ENCODE measurements around the gene IMMP2L. TPM values are rescaled to one million over a fixed set of nuclear protein-coding genes. Genes with fewer than 3 reads are reported as not detected.

The IMMP2L gene
- polyA plus RNA-seq, 4 donors, result 38.6 to 48.8 (median 40.6) TPM

GRCh38 chr7:111059833-111060232 lies 502.5 kb downstream of the IMMP2L start:
- DNase-seq (ENCODE audit: low read depth in 4 of 4, low spot score in 2 of 4), result no peak

- DNase-seq (ENCODE audit: low read depth in 4 of 4, low spot score in 2 of 4), result no peak
Measured at GRCh38 chr7:111057066-111057465, 505.2 kb downstream of the IMMP2L start.

GRCh38 chr7:111056371-111056770 lies 505.9 kb downstream of the IMMP2L start:
- DNase-seq (ENCODE audit: low read depth in 4 of 4, low spot score in 2 of 4), result no peak

- no peak for DNase-seq (ENCODE audit: low read depth in 4 of 4, low spot score in 2 of 4)
Measured at GRCh38 chr7:111053035-111053434, 509.3 kb downstream of the IMMP2L start.

- no peak for DNase-seq (ENCODE audit: low read depth in 4 of 4, low spot score in 2 of 4)
Measured at GRCh38 chr7:111051832-111052231, 510.5 kb downstream of the IMMP2L start.

- no peak for DNase-seq (ENCODE audit: low read depth in 4 of 4, low spot score in 2 of 4)
Measured at GRCh38 chr7:111050875-111051416, 511.3 kb downstream of the IMMP2L start.

GRCh38 chr7:111049971-111050680 lies 512.2 kb downstream of the IMMP2L start:
- DNase-seq (ENCODE audit: low read depth in 4 of 4, low spot score in 2 of 4), result no peak

- no peak for DNase-seq (ENCODE audit: low read depth in 4 of 4, low spot score in 2 of 4)
Measured at GRCh38 chr7:111047595-111047994, 514.7 kb downstream of the IMMP2L start.

GRCh38 chr7:111045449-111045848 lies 516.8 kb downstream of the IMMP2L start:
- DNase-seq (ENCODE audit: low read depth in 4 of 4, low spot score in 2 of 4), result no peak

- DNase-seq (ENCODE audit: low read depth in 4 of 4, low spot score in 2 of 4), result no peak
Measured at GRCh38 chr7:111043561-111043960, 518.7 kb downstream of the IMMP2L start.

GRCh38 chr7:111042842-111043241 lies 519.5 kb downstream of the IMMP2L start:
- DNase-seq (ENCODE audit: low read depth in 4 of 4, low spot score in 2 of 4), result no peak

- DNase-seq (ENCODE audit: low read depth in 4 of 4, low spot score in 2 of 4), result no peak
Measured at GRCh38 chr7:111041577-111041976, 520.7 kb downstream of the IMMP2L start.

- no peak for DNase-seq (ENCODE audit: low read depth in 4 of 4, low spot score in 2 of 4)
Measured at GRCh38 chr7:111038185-111038584, 524.1 kb downstream of the IMMP2L start.

GRCh38 chr7:111031916-111032315 lies 530.4 kb downstream of the IMMP2L start:
- no peak for DNase-seq (ENCODE audit: low read depth in 4 of 4, low spot score in 2 of 4)

- DNase-seq (ENCODE audit: low read depth in 4 of 4, low spot score in 2 of 4), result no peak
Measured at GRCh38 chr7:111030336-111030735, 532.0 kb downstream of the IMMP2L start.

GRCh38 chr7:111029574-111030251 lies 532.6 kb downstream of the IMMP2L start:
- DNase-seq (ENCODE audit: low read depth in 4 of 4, low spot score in 2 of 4), result no peak

GRCh38 chr7:111029141-111029572 lies 533.1 kb downstream of the IMMP2L start:
- DNase-seq (ENCODE audit: low read depth in 4 of 4, low spot score in 2 of 4), result no peak

GRCh38 chr7:111027396-111027795 lies 534.9 kb downstream of the IMMP2L start:
- DNase-seq (ENCODE audit: low read depth in 4 of 4, low spot score in 2 of 4), result no peak

GRCh38 chr7:111026806-111027205 lies 535.5 kb downstream of the IMMP2L start:
- no peak for DNase-seq (ENCODE audit: low read depth in 4 of 4, low spot score in 2 of 4)

- no peak for DNase-seq (ENCODE audit: low read depth in 4 of 4, low spot score in 2 of 4)
Measured at GRCh38 chr7:111026343-111026742, 535.9 kb downstream of the IMMP2L start.

- no peak for DNase-seq (ENCODE audit: low read depth in 4 of 4, low spot score in 2 of 4)
Measured at GRCh38 chr7:111025006-111025405, 537.3 kb downstream of the IMMP2L start.

Data from left renal cortex interstitium (tissue), 4 donors.